Keratinocyte (primary cell): ENCODE measurements around the gene ITGB6.

ENCODE experiments used
- EZH2 ChIP-seq: IDR thresholded peaks from one replicate; pipeline ENCODE4 v1.6.1; 2012; ENCODE audit warnings: inconsistent platforms, mild to moderate bottlenecking, low read length, moderate library complexity
- TF ChIP-seq, protein P1 (sequence below), 3 experiments: IDR thresholded peaks in 1 of 3; conservative IDR thresholded peaks in 1 of 3; optimal IDR thresholded peaks in 1 of 3; 2 replicates in 2 of 3; 3 replicates in 1 of 3; pipeline versions ENCODE3 to v1.5.1; 2011; ENCODE audit warnings: low read length in 3 of 3, mild to moderate bottlenecking in 3 of 3, moderate library complexity in 2 of 3, control low read depth in 1 of 3, inconsistent platforms in 1 of 3; ENCODE audit not compliant: insufficient read depth in 2 of 3; ENCODE audit errors: extremely low read depth in 1 of 3

DNA sequence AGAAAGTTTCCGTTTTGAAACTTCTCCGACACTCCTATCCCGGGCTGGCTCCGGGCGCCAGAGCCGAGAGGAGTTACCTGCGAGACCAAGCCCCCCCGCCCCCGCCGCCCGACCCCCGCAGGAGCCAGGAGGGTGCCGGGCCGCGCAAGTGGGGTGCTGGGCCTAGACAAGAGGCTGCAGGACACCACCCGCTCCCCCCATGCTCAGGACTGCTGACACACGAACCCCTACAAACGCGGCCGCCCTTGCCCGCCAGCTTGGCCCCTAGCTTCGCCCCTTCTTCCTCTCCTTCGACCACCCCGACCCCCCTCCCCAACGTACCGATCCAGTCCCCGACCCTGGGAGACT is 138.2 kb downstream of the ITGB6 start:
- TF ChIP-seq, protein P1, sequence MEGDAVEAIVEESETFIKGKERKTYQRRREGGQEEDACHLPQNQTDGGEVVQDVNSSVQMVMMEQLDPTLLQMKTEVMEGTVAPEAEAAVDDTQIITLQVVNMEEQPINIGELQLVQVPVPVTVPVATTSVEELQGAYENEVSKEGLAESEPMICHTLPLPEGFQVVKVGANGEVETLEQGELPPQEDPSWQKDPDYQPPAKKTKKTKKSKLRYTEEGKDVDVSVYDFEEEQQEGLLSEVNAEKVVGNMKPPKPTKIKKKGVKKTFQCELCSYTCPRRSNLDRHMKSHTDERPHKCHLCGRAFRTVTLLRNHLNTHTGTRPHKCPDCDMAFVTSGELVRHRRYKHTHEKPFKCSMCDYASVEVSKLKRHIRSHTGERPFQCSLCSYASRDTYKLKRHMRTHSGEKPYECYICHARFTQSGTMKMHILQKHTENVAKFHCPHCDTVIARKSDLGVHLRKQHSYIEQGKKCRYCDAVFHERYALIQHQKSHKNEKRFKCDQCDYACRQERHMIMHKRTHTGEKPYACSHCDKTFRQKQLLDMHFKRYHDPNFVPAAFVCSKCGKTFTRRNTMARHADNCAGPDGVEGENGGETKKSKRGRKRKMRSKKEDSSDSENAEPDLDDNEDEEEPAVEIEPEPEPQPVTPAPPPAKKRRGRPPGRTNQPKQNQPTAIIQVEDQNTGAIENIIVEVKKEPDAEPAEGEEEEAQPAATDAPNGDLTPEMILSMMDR (optimal IDR thresholded peaks at IDR 0.05 in 1 of 3, IDR thresholded peaks at IDR 0.05 in 1 of 3, conservative IDR thresholded peaks at IDR 0.05 in 1 of 3; ENCODE audit: extremely low read depth in 1 of 3, insufficient read depth in 2 of 3, low read length in 3 of 3) = no peak
- TF ChIP-seq EZH2 = no peak
